HepG2 (cell line): Measurements from ENCODE around the gene PTCD1. TPM values are rescaled to one million over a fixed set of nuclear protein-coding genes. Genes with fewer than 3 reads are reported as not detected.

Experiments used
- ATAC-seq: fragments of 200-7000 bp; cut with Tn5 transposase; 3 replicates; pipeline ENCODE4 v1.9.1; 2020; ENCODE audit warnings: mild to moderate bottlenecking, moderate library complexity
- BruUV-seq: library from RNA; stranded (reverse); fragments of 400-500 nt; replicated peaks from 2 replicates; lab custom pipeline; 2021; lab: Mats Ljungman, UMichigan
- CTCF ChIA-PET: fragments of 300-600 bp; formaldehyde crosslinking; extraction: SDS; loops from one replicate; lab custom pipeline; 2021; ENCODE audit warnings: low total read pairs, inconsistent platforms, low intra/inter-chr PET ratio; lab: Yijun Ruan, JAX
- POLR2A ChIA-PET: fragments of 350-600 bp; sonication (Branson Sonifier 250); formaldehyde crosslinking; loops from one replicate; lab custom pipeline; 2020; ENCODE audit warnings: antibody characterized with exemption, inconsistent platforms; lab: Yijun Ruan, JAX
- DNase-seq: peaks from one replicate; pipeline ENCODE4 v3.0.0-alpha.2; 2015; ENCODE audit warnings: low spot score
- FAIRE-seq: peaks from 3 replicates; lab custom pipeline; 2011; peaks lifted over from hg19 to GRCh38; lab: Jason Lieb, UNC
- H2AFZ ChIP-seq: one replicate; pipeline ENCODE4 v1.6.1; 2011; ENCODE audit warnings: low read length, inconsistent platforms
- H3K27ac ChIP-seq: fragments of 300-600 bp; 3 replicates; pipeline ENCODE4 v1.8.0; 2011; ENCODE audit warnings: mixed run types, mild to moderate bottlenecking, mixed read lengths, low read length, inconsistent platforms; ENCODE audit not compliant: insufficient read depth; ENCODE audit errors: extremely low read length
- H3K27me3 ChIP-seq, 2 experiments: fragments of 200-600 bp in 1 of 2; 2 replicates in 1 of 2; 3 replicates in 1 of 2; pipeline versions ENCODE4 v1.6.0 to v1.8.0; 2011; ENCODE audit warnings: low read length in 2 of 2, mild to moderate bottlenecking in 2 of 2, moderate library complexity in 2 of 2, inconsistent platforms in 1 of 2; ENCODE audit not compliant: insufficient read depth in 2 of 2, control insufficient read depth in 1 of 2
- H3K36me3 ChIP-seq, 2 experiments: fragments of 200-600 bp in 1 of 2; replicated peaks in 1 of 2; 2 replicates in 1 of 2; 3 replicates in 1 of 2; pipeline versions ENCODE4 v1.5.1 to v1.8.0; 2011; ENCODE audit warnings: low read length in 2 of 2, inconsistent platforms in 1 of 2; ENCODE audit not compliant: insufficient read depth in 2 of 2, control insufficient read depth in 1 of 2
- H3K4me1 ChIP-seq: 2 replicates; pipeline ENCODE4 v1.5.1; 2012; ENCODE audit warnings: low read length, inconsistent platforms; ENCODE audit not compliant: insufficient read depth
- H3K4me2 ChIP-seq: 2 replicates; pipeline ENCODE4 v1.6.0; 2011; ENCODE audit warnings: low read depth, low read length, inconsistent platforms
- H3K4me3 ChIP-seq, 3 experiments: fragments of 200-600 bp in 1 of 3; sonication (generic), shearing (Covaris generic) in 1 of 3; replicated peaks in 1 of 3; 2 replicates each; pipeline ENCODE4 v1.5.1; 2011 to 2016; ENCODE audit warnings: low read length in 3 of 3, inconsistent platforms in 2 of 3, low read depth in 2 of 3, mild to moderate bottlenecking in 2 of 3, control low read depth in 1 of 3, mixed read lengths in 1 of 3; ENCODE audit not compliant: insufficient read depth in 1 of 3
- H3K79me2 ChIP-seq: one replicate; pipeline ENCODE4 v1.6.1; 2011; ENCODE audit warnings: low read length, inconsistent platforms; ENCODE audit not compliant: insufficient read depth
- H3K9ac ChIP-seq: 2 replicates; pipeline ENCODE4 v1.6.0; 2011; ENCODE audit warnings: mild to moderate bottlenecking, low read depth, low read length, inconsistent platforms; ENCODE audit not compliant: insufficient read depth
- H3K9me3 ChIP-seq: 2 replicates; pipeline ENCODE4 v1.5.1; 2012; ENCODE audit warnings: mild to moderate bottlenecking, low read length
- H4K20me1 ChIP-seq: 2 replicates; pipeline ENCODE4 v1.6.0; 2011; ENCODE audit warnings: inconsistent platforms, mild to moderate bottlenecking, low read length, moderate library complexity; ENCODE audit not compliant: insufficient read depth
- AGO2 ChIP-seq: fragments of 200-400 bp; formaldehyde crosslinking; optimal IDR thresholded peaks from 2 replicates; pipeline ENCODE3; 2017; ENCODE audit warnings: mild to moderate bottlenecking, low read depth, low read length, moderate library complexity
- ATF2 ChIP-seq: sonication (generic); formaldehyde crosslinking; IDR thresholded peaks from 2 replicates; pipeline ENCODE4 v1.4.0; 2020; ENCODE audit warnings: missing genetic modification reagents
- UBTF ChIP-seq: sonication (generic); formaldehyde crosslinking; IDR thresholded peaks from 2 replicates; pipeline ENCODE4 v1.4.0; 2020; ENCODE audit warnings: mild to moderate bottlenecking, missing genetic modification reagents
- ZNF790 ChIP-seq: sonication (generic); formaldehyde crosslinking; IDR thresholded peaks from 2 replicates; pipeline ENCODE4 v1.8.0; 2022; ENCODE audit warnings: missing genetic modification reagents, mild to moderate bottlenecking, borderline replicate concordance
- WGBS: methylation state at CpG from one replicate; pipeline ENCODE4 v1.1.6; 2017; ENCODE audit warnings: low lambda C conversion rate; 5-methylcytosine and 5-hydroxymethylcytosine counted together
- in situ Hi-C: cut with HindIII; loops from 2 replicates; pipeline ENCODE4 v1.10.0; 2017; ENCODE audit warnings: low pct_unique_long_range_greater_than_20kb; ENCODE audit not compliant: extremely low pct_ligation_motif_present
- intact Hi-C: fragments of 100-400 bp; cut with micrococcal nuclease; formaldehyde crosslinking; loops from one replicate; pipeline ENCODE4 v1.10.0; 2022; ENCODE audit not compliant: unreplicated experiment
- polyA plus RNA-seq, 8 experiments: library from polyadenylated mRNA; depleted of rRNA in 3 of 8; stranded (reverse) in 7 of 8; unstranded in 1 of 8; fragments of >200 nt; fragmentation: Illumina TruSeq in 4 of 8; extraction: Trizol in 4 of 8; gene quantifications; 2 replicates each; pipeline versions ENCODE4 v1.2.1 to v1.2.3, GENCODE V29; 2011 to 2016; ENCODE audit warnings: low read depth in 4 of 8, missing spikeins in 1 of 8, mixed read lengths in 1 of 8; ENCODE audit not compliant: insufficient read depth in 1 of 8
- total RNA-seq, 5 experiments: library from RNA; depleted of rRNA; stranded (reverse); fragments of >200 nt; fragmentation: Illumina TruSeq; extraction: Trizol; gene quantifications; 2 replicates each; pipeline ENCODE4 v1.2.3, GENCODE V29; 2016; ENCODE audit warnings: low read depth in 1 of 5

Gene PTCD1
- total and polyA plus RNA-seq, 2 of the 13 experiments (the other 11 are each of a cell fraction or from before 2014, with no cell fraction given) = 3.0 to 8.4 TPM

GRCh38 chr7:99385564-99385963 lies 53.0 kb downstream of the PTCD1 start:
- no peak overlapping the region for H3K27ac ChIP-seq
- POLR2A ChIA-PET = no interaction called here
- BruUV-seq = no TSS peak
- peaks cover 19% of the 10 kb centered on the region for H3K4me1 ChIP-seq
- intact Hi-C loops (no loop called here), in situ Hi-C loops (no loop called here)
- peaks cover 8 to 30% of the 10 kb centered on the region in 2 experiments for H3K36me3 ChIP-seq
- peak; percentile 81 for TF ChIP-seq AGO2
- no peak for TF ChIP-seq ZNF790 (CRISPR knock-in tag)
- no peak for TF ChIP-seq ATF2 (CRISPR knock-in tag)
- 0 out of 2 replicates have a peak, but pooled peaks have one; percentile 16 for TF ChIP-seq UBTF (CRISPR knock-in tag)
- H3K4me3 ChIP-seq = no peak overlapping the region
- CTCF ChIA-PET = interaction anchor here (2.2 kb wide), 1 partner anchor 20 kb away, joined by 18 read pairs; no protein-coding TSS in a partner anchor
- H3K27me3 ChIP-seq = no peaks in the 10 kb centered on the region
- no peak for DNase-seq
- H4K20me1 ChIP-seq = 0 out of 2 replicates have a peak, but pooled peaks cover 6% of the 10 kb centered on the region
- no peaks in the 10 kb centered on the region for H3K9me3 ChIP-seq
- H3K9ac ChIP-seq = no peak overlapping the region
- WGBS = 97% methylated on average over 5 of the region's 8 CpGs
- FAIRE-seq = no peak
- H3K4me2 ChIP-seq = no peak overlapping the region
- ATAC-seq = no peak
- peaks cover 16% of the 10 kb centered on the region for H3K79me2 ChIP-seq
- no peak overlapping the region for H2AFZ ChIP-seq
